GM21447 (cell line): ENCODE measurements around the gene TNFRSF6B.

Experiments
- ATAC-seq: cut with Tn5 transposase; IDR thresholded peaks from one replicate; pipeline ENCODE4 v1.9.1; 2021; ENCODE audit not compliant: unreplicated experiment

TNFRSF6B gene

DNA sequence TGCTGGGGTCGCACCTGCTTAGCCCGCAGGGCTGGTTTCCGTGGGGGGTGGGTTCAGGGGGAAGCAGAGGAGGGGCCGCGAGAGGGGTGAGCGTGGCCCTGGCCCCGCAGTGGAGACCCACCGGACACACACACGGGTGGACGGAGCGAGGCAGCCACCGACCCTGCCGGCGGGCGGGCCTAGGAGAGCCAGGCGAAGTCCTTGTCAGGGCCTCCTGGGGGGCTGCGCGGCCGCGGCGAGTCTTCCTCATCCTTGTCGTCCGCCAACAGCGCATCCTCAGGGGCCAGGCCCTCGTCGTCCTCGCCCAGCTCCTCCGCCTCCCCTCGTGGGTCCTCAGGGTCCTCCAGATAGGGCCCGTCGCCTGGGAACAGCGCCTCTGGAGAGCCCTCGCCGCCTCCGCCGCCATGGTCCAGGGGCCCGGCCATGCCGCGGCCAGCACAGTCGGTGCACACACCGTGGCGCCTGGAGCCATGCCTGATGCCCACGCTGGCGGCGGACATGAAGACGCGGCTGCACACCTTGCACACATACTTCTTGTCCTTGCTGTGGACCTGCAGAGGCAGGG is 50.4 kb downstream of the TNFRSF6B start:
- no peak for ATAC-seq

GRCh38 chr20:63747622-63748069 is 51.2 kb downstream of the TNFRSF6B start:
- no peak for ATAC-seq
